Measurements from ENCODE around the gene PCDHGA1.
A peak's percentile ranks its signal among the peaks of the same experiment; 100 is the strongest.

Gene PCDHGA1

GRCh38 chr5:141475625-141476131 lies 145.4 kb downstream of the PCDHGA1 start, which contains the start of gene PCDHGC3:
TSS of gene PCDHGC3 (plus strand) at chr5:141475966. CDS start at chr5:141476117, 151 bp downstream.
- H3K4me3 ChIP-seq (ENCODE audit: low read length), result peak within 1 kb of the TSS; percentile 85
- no peaks in the 10 kb centered on the region for H3K9me3 ChIP-seq (ENCODE audit: insufficient read depth, low read length)
- peak within 1 kb of the TSS; percentile 86 for H2AFZ ChIP-seq (ENCODE audit: low read depth, low read length)
- H3K27ac ChIP-seq (ENCODE audit: low read length), result no peak within 1 kb of the TSS
- H3K79me2 ChIP-seq (ENCODE audit: low read length), result no peaks in the 10 kb centered on the region
- H3K4me1 ChIP-seq (ENCODE audit: low read length), result no peaks in the 10 kb centered on the region
- H3K9ac ChIP-seq (ENCODE audit: low read length), result peak within 1 kb of the TSS; percentile 49
- H3K27me3 ChIP-seq (ENCODE audit: low read depth, low read length), result no peaks in the 10 kb centered on the region
- H3K4me2 ChIP-seq (ENCODE audit: low read length), result peak within 1 kb of the TSS; percentile 89
- no peak for TF ChIP-seq EZH2phosphoT487 (IDR thresholded peaks at IDR 0.05; ENCODE audit: low read depth)
- TF ChIP-seq, protein P1, sequence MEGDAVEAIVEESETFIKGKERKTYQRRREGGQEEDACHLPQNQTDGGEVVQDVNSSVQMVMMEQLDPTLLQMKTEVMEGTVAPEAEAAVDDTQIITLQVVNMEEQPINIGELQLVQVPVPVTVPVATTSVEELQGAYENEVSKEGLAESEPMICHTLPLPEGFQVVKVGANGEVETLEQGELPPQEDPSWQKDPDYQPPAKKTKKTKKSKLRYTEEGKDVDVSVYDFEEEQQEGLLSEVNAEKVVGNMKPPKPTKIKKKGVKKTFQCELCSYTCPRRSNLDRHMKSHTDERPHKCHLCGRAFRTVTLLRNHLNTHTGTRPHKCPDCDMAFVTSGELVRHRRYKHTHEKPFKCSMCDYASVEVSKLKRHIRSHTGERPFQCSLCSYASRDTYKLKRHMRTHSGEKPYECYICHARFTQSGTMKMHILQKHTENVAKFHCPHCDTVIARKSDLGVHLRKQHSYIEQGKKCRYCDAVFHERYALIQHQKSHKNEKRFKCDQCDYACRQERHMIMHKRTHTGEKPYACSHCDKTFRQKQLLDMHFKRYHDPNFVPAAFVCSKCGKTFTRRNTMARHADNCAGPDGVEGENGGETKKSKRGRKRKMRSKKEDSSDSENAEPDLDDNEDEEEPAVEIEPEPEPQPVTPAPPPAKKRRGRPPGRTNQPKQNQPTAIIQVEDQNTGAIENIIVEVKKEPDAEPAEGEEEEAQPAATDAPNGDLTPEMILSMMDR (IDR thresholded peaks at IDR 0.05; ENCODE audit: low read depth, low read length), result peak; percentile 30
- no peaks in the 10 kb centered on the region for H4K20me1 ChIP-seq (ENCODE audit: insufficient read depth, low read length)
- no peaks in the 10 kb centered on the region for H3K36me3 ChIP-seq (replicated peaks; ENCODE audit: low read depth, low read length)

GRCh38 chr5:141476132-141476911 lies 146.0 kb downstream of the PCDHGA1 start:
- no peaks in the 10 kb centered on the region for H3K79me2 ChIP-seq (ENCODE audit: low read length)
- H3K27me3 ChIP-seq (ENCODE audit: low read depth, low read length), result no peaks in the 10 kb centered on the region
- no peak overlapping the region for H3K27ac ChIP-seq (ENCODE audit: low read length)
- peak overlapping the region; percentile 86 for H2AFZ ChIP-seq (ENCODE audit: low read depth, low read length)
- no peaks in the 10 kb centered on the region for H3K4me1 ChIP-seq (ENCODE audit: low read length)
- no peaks in the 10 kb centered on the region for H3K36me3 ChIP-seq (replicated peaks; ENCODE audit: low read depth, low read length)
- peak overlapping the region; percentile 85 for H3K4me3 ChIP-seq (ENCODE audit: low read length)
- H3K9me3 ChIP-seq (ENCODE audit: insufficient read depth, low read length), result no peaks in the 10 kb centered on the region
- TF ChIP-seq, protein P1 (IDR thresholded peaks at IDR 0.05; ENCODE audit: low read depth, low read length), result no peak
- TF ChIP-seq EZH2phosphoT487 (IDR thresholded peaks at IDR 0.05; ENCODE audit: low read depth), result no peak
- H3K4me2 ChIP-seq (ENCODE audit: low read length), result peak overlapping the region; percentile 89
- H3K9ac ChIP-seq (ENCODE audit: low read length), result peak overlapping the region; percentile 49
- no peaks in the 10 kb centered on the region for H4K20me1 ChIP-seq (ENCODE audit: insufficient read depth, low read length)

DNA sequence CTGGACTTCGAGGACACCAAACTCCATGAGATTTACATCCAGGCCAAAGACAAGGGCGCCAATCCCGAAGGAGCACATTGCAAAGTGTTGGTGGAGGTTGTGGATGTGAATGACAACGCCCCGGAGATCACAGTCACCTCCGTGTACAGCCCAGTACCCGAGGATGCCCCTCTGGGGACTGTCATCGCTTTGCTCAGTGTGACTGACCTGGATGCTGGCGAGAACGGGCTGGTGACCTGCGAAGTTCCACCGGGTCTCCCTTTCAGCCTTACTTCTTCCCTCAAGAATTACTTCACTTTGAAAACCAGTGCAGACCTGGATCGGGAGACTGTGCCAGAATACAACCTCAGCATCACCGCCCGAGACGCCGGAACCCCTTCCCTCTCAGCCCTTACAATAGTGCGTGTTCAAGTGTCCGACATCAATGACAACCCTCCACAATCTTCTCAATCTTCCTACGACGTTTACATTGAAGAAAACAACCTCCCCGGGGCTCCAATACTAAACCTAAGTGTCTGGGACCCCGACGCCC lies 146.8 kb downstream of the PCDHGA1 start:
- H3K9ac ChIP-seq (ENCODE audit: low read length), result no peak overlapping the region
- no peaks in the 10 kb centered on the region for H3K79me2 ChIP-seq (ENCODE audit: low read length)
- no peaks in the 10 kb centered on the region for H4K20me1 ChIP-seq (ENCODE audit: insufficient read depth, low read length)
- H3K27ac ChIP-seq (ENCODE audit: low read length), result no peak overlapping the region
- H2AFZ ChIP-seq (ENCODE audit: low read depth, low read length), result no peak overlapping the region
- TF ChIP-seq EZH2phosphoT487 (IDR thresholded peaks at IDR 0.05; ENCODE audit: low read depth), result no peak
- TF ChIP-seq, protein P1 (IDR thresholded peaks at IDR 0.05; ENCODE audit: low read depth, low read length), result no peak
- H3K4me2 ChIP-seq (ENCODE audit: low read length), result no peak overlapping the region
- H3K27me3 ChIP-seq (ENCODE audit: low read depth, low read length), result no peaks in the 10 kb centered on the region
- H3K4me1 ChIP-seq (ENCODE audit: low read length), result no peaks in the 10 kb centered on the region
- no peak overlapping the region for H3K4me3 ChIP-seq (ENCODE audit: low read length)
- H3K36me3 ChIP-seq (replicated peaks; ENCODE audit: low read depth, low read length), result no peaks in the 10 kb centered on the region
- H3K9me3 ChIP-seq (ENCODE audit: insufficient read depth, low read length), result no peaks in the 10 kb centered on the region

- Histone ChIP-seq H3K4me3 (ENCODE audit: low read length) (no peak overlapping the region), H3K27ac (ENCODE audit: low read length) (no peak overlapping the region), H3K9me3 (ENCODE audit: insufficient read depth, low read length) (no peaks in the 10 kb centered on the region), H3K4me1 (ENCODE audit: low read length) (no peaks in the 10 kb centered on the region), H2AFZ (ENCODE audit: low read depth, low read length) (no peak overlapping the region), H3K36me3 (replicated peaks; ENCODE audit: low read depth, low read length) (no peaks in the 10 kb centered on the region), H3K27me3 (ENCODE audit: low read depth, low read length) (no peaks in the 10 kb centered on the region), H4K20me1 (ENCODE audit: insufficient read depth, low read length) (no peaks in the 10 kb centered on the region), H3K9ac (ENCODE audit: low read length) (no peak overlapping the region), H3K4me2 (ENCODE audit: low read length) (no peak overlapping the region), H3K79me2 (ENCODE audit: low read length) (no peaks in the 10 kb centered on the region)
- TF ChIP-seq EZH2phosphoT487 (IDR thresholded peaks at IDR 0.05; ENCODE audit: low read depth), result no peak
- TF ChIP-seq, protein P1 (IDR thresholded peaks at IDR 0.05; ENCODE audit: low read depth, low read length), result no peak
Measured at GRCh38 chr5:141477815-141478214, 147.5 kb downstream of the PCDHGA1 start.
